Stimulated activated CD8-positive, alpha-beta memory T cell treated with anti-CD3 and anti-CD28 coated beads, Interleukin-15, amount 100 ng/mL, for 48 hours (primary cell): Measurements from ENCODE around the gene YBX2.
"Not testable (repeated sequence)": the region's sequence is repeated elsewhere in the genome, so short reads cannot be mapped to it uniquely, and the experiment has no call there.

Experiments
- DNase-seq, 2 donors: peaks; one replicate each; pipeline ENCODE4 v3.0.0-alpha.2; 2020; ENCODE audit warnings: low read depth in 2 of 2

Gene YBX2

GRCh38 chr17:7294614-7295153 lies at the start of gene YBX2:
TSS of gene YBX2 (minus strand) at chr17:7294639. CDS start at chr17:7294500, 139 bp downstream.
- DNase-seq: peak; percentile 70 to 81

GRCh38 chr17:7343250-7343649 lies 48.8 kb upstream of the YBX2 start:
- no peak for DNase-seq

GRCh38 chr17:7341842-7342241 lies 47.4 kb upstream of the YBX2 start:
- DNase-seq: no peak

- DNase-seq: no peak
Measured at GRCh38 chr17:7340179-7340578, 45.7 kb upstream of the YBX2 start.

- not testable (repeated sequence) for DNase-seq
Measured at GRCh38 chr17:7337600-7337999, 43.2 kb upstream of the YBX2 start.

GRCh38 chr17:7336240-7337175 lies 42.1 kb upstream of the YBX2 start, which contains the start of gene ACAP1:
TSS of gene ACAP1 (plus strand) at chr17:7336529. CDS start at chr17:7336735, 206 bp downstream.
- peak; percentile 80 to 81 for DNase-seq

GRCh38 chr17:7335765-7336164 lies 41.3 kb upstream of the YBX2 start:
- DNase-seq: not testable (repeated sequence)

- no peak for DNase-seq
Measured at GRCh38 chr17:7334938-7335538, 40.6 kb upstream of the YBX2 start.

- not testable (repeated sequence) for DNase-seq
Measured at GRCh38 chr17:7332600-7333069, 38.2 kb upstream of the YBX2 start.

- no peak for DNase-seq
Measured at GRCh38 chr17:7332111-7332510, 37.7 kb upstream of the YBX2 start.

- DNase-seq: no peak
Measured at GRCh38 chr17:7330638-7331015, 36.2 kb upstream of the YBX2 start.

GRCh38 chr17:7329997-7330637 lies 35.7 kb upstream of the YBX2 start:
- DNase-seq: peak; percentile 70 to 75

- DNase-seq: peak; percentile 94 to 96
Measured at GRCh38 chr17:7329374-7329996, 35.0 kb upstream of the YBX2 start.

- DNase-seq: no peak
Measured at GRCh38 chr17:7328840-7329373, 34.5 kb upstream of the YBX2 start, which contains the start of gene NEURL4. TSS of gene NEURL4 (minus strand) at chr17:7329335. CDS start at chr17:7329312, 23 bp downstream.

GRCh38 chr17:7328009-7328408 lies 33.6 kb upstream of the YBX2 start:
- no peak for DNase-seq

GRCh38 chr17:7327501-7327900 lies 33.1 kb upstream of the YBX2 start:
- DNase-seq: no peak

GRCh38 chr17:7327056-7327455 lies 32.6 kb upstream of the YBX2 start:
- DNase-seq: no peak

- DNase-seq: no peak
Measured at GRCh38 chr17:7326186-7326585, 31.7 kb upstream of the YBX2 start.

GRCh38 chr17:7325031-7325528 lies 30.6 kb upstream of the YBX2 start:
- DNase-seq: no peak

- DNase-seq: no peak
Measured at GRCh38 chr17:7324438-7324779, 30.0 kb upstream of the YBX2 start.
